GM12872 (cell line): ENCODE measurements around the gene C6orf47.

ENCODE experiments used
- TF ChIP-seq, protein P1 (sequence below): IDR thresholded peaks from 3 replicates; pipeline ENCODE4 v1.5.1; 2011; ENCODE audit warnings: low read depth, mild to moderate bottlenecking, low read length, moderate library complexity; ENCODE audit not compliant: insufficient read depth

Gene C6orf47

GRCh38 chr6:31619805-31620585, 40.6 kb downstream of the C6orf47 start:
- TF ChIP-seq, protein P1, sequence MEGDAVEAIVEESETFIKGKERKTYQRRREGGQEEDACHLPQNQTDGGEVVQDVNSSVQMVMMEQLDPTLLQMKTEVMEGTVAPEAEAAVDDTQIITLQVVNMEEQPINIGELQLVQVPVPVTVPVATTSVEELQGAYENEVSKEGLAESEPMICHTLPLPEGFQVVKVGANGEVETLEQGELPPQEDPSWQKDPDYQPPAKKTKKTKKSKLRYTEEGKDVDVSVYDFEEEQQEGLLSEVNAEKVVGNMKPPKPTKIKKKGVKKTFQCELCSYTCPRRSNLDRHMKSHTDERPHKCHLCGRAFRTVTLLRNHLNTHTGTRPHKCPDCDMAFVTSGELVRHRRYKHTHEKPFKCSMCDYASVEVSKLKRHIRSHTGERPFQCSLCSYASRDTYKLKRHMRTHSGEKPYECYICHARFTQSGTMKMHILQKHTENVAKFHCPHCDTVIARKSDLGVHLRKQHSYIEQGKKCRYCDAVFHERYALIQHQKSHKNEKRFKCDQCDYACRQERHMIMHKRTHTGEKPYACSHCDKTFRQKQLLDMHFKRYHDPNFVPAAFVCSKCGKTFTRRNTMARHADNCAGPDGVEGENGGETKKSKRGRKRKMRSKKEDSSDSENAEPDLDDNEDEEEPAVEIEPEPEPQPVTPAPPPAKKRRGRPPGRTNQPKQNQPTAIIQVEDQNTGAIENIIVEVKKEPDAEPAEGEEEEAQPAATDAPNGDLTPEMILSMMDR, result no peak

DNA sequence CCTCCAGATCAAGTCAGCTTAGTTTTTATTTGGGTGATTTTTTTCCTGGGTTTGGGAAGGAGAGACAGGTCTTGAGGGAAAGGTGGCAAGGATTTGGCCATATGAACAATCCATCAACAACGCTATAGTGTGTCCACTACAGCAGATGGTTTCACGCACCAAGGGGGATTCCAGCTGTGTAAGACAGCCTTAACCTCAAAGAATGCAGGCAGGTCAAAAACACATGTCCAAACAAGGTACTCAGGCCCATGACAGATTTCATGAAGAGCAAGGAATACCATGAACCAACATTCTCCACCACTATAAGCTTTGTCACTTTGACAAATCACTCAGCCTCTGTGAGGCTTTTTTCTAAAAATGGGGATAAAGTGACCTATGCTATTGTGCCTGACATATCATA, 43.6 kb downstream of the C6orf47 start:
- TF ChIP-seq, protein P1, result no peak

DNA sequence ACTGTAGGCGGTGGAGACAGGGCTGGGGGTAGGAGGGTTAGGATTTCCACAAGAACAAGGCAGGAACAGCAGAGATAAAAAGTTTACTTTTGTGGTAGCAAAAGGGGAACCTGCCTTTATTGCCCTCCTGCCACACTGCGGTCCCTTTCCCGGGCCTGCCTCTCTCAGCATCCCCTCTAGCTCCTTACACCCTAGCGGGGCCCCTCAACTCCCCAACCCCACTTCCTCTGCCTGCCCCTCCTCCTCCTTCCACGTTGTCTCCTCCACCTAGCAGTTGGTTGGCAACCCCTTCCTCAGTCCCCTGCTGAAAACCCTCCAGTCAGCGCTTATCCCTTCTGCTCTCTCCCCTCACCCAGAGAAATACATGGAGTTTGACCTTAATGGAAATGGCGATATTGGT, 44.8 kb downstream of the C6orf47 start:
- TF ChIP-seq, protein P1, result no peak

- TF ChIP-seq, protein P1, result no peak
Measured at GRCh38 chr6:31614684-31615578, 45.6 kb downstream of the C6orf47 start, which contains the start of gene AIF1. Gene AIF1 (plus strand): TSS chr6:31615234. CDS start chr6:31615330, 96 bp downstream.

- TF ChIP-seq, protein P1, result no peak
Measured at GRCh38 chr6:31614075-31614619, 46.4 kb downstream of the C6orf47 start.

GRCh38 chr6:31610968-31611367, 49.6 kb downstream of the C6orf47 start:
- TF ChIP-seq, protein P1, result no peak
